ENCODE results near the gene LRPPRC.

LRPPRC gene

DNA sequence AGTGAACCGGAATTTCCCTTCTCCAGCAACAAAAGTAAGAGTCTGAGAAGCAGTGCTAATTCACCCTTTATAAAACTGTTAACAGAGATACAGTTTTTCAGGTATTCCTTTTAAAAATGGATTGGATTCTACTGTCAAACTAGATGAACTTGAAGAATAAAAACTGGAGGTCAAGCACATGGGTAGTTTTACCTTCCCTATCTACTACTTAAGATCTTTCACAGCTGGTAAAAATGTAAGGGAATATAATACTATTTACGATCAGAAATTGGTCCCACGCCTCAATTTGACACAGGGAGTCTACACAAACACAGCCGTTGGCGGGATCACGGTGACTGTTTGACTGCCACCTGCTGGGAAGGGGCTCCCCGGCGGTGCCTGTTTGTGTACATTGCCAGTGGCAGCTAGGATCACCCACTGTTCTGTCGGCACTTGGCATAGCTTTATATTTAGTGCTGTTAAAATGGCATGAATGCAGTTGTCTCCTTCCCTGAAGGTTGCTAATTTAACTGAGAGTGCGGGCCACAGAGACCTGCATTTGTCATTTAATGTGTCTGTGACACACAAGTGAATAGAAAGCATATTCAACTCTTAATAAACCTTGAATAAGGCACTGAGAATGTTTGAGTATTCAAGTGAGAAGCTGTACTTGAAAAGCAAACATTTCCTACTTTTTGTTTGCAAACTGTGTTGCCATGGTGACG is 97.5 kb downstream of the LRPPRC start:
- Histone ChIP-seq H3K79me2 (no peaks in the 10 kb centered on the region), H3K9me3 (ENCODE audit: control insufficient read depth, low read length) (no peaks in the 10 kb centered on the region), H3K27me3 (ENCODE audit: control insufficient read depth, insufficient read depth, low read length) (no peaks in the 10 kb centered on the region), H3K9ac (no peak overlapping the region), H3K36me3 (ENCODE audit: control insufficient read depth, insufficient read depth, low read length) (no peaks in the 10 kb centered on the region), H3K27ac (no peak overlapping the region), H3K4me1 (no peaks in the 10 kb centered on the region), H3K4me2 (ENCODE audit: low read length) (no peak overlapping the region), H3K4me3 (ENCODE audit: low read depth, low read length) (no peak overlapping the region), H2AFZ (no peak overlapping the region)
- TF ChIP-seq CTCF (IDR thresholded peaks at IDR 0.05): peak; percentile 12

DNA sequence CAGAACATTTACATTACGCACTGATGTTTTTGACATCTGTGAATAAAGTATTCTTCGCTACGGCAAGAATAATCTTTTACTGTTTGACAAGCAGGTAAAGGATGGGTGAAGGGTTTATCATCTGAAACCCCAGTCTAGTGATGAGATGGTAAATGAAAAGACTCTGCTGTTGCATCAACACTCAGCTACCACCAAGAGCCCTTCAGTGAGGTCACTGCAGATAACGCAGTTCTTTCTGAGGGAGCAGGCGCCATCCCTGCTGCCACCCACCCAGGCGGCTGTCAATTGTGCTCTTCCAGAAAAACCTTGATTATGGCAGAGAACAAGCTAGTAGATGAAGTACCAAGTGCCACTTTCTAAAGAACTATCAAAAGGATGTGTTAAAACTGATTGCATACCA is 98.3 kb downstream of the LRPPRC start:
- no peak for TF ChIP-seq CTCF (IDR thresholded peaks at IDR 0.05)
- H3K27me3 ChIP-seq (ENCODE audit: control insufficient read depth, insufficient read depth, low read length): no peaks in the 10 kb centered on the region
- H3K36me3 ChIP-seq (ENCODE audit: control insufficient read depth, insufficient read depth, low read length): no peaks in the 10 kb centered on the region

DNA sequence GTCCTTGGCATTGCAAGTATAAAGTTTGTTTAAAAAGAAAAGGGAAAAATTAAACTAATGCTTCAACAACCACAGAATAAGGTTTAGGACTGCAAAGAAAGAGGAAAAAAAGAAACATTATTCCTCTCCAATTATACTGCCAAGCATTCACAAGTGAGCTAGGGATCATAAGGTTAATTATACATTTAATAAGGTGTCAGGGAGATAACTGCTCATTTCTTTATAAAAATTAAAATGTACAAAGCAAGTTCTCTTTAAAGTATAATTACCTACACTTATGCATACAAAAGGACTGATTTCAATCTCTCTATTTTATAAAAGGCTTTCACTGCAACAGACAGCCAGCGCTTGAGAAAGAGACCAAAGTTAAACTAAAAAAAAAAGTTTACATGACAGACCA is 98.9 kb downstream of the LRPPRC start:
- no peaks in the 10 kb centered on the region for H3K27me3 ChIP-seq (ENCODE audit: control insufficient read depth, insufficient read depth, low read length)
- no peak for TF ChIP-seq CTCF (IDR thresholded peaks at IDR 0.05)
- no peak overlapping the region for H2AFZ ChIP-seq
- no peaks in the 10 kb centered on the region for H3K4me1 ChIP-seq
- no peak overlapping the region for H3K4me2 ChIP-seq (ENCODE audit: low read length)
- H3K9me3 ChIP-seq (ENCODE audit: control insufficient read depth, low read length): no peaks in the 10 kb centered on the region
- H3K9ac ChIP-seq: no peak overlapping the region
- no peaks in the 10 kb centered on the region for H3K79me2 ChIP-seq
- H3K27ac ChIP-seq: no peak overlapping the region
- no peaks in the 10 kb centered on the region for H3K36me3 ChIP-seq (ENCODE audit: control insufficient read depth, insufficient read depth, low read length)
- no peak overlapping the region for H3K4me3 ChIP-seq (ENCODE audit: low read depth, low read length)

More for the DNA sequence above, 98.3 kb downstream of the LRPPRC start:
- H3K4me2 ChIP-seq (ENCODE audit: low read length): no peak overlapping the region
- H3K9me3 ChIP-seq (ENCODE audit: control insufficient read depth, low read length): no peaks in the 10 kb centered on the region
- H3K4me1 ChIP-seq: no peaks in the 10 kb centered on the region
- no peak overlapping the region for H3K4me3 ChIP-seq (ENCODE audit: low read depth, low read length)
- no peak overlapping the region for H3K9ac ChIP-seq
- H3K27ac ChIP-seq: no peak overlapping the region
- H3K79me2 ChIP-seq: no peaks in the 10 kb centered on the region
- no peak overlapping the region for H2AFZ ChIP-seq

GRCh38 chr2:43894743-43895142 is 101.0 kb downstream of the LRPPRC start:
- Histone ChIP-seq H3K4me1 (no peaks in the 10 kb centered on the region), H3K27me3 (ENCODE audit: control insufficient read depth, insufficient read depth, low read length) (no peaks in the 10 kb centered on the region), H3K79me2 (no peaks in the 10 kb centered on the region), H3K36me3 (ENCODE audit: control insufficient read depth, insufficient read depth, low read length) (no peaks in the 10 kb centered on the region), H3K4me2 (ENCODE audit: low read length) (no peak overlapping the region), H3K9ac (no peak overlapping the region), H3K27ac (no peak overlapping the region), H3K4me3 (ENCODE audit: low read depth, low read length) (no peak overlapping the region), H3K9me3 (ENCODE audit: control insufficient read depth, low read length) (no peaks in the 10 kb centered on the region), H2AFZ (no peak overlapping the region)
- TF ChIP-seq CTCF (IDR thresholded peaks at IDR 0.05): no peak

DNA sequence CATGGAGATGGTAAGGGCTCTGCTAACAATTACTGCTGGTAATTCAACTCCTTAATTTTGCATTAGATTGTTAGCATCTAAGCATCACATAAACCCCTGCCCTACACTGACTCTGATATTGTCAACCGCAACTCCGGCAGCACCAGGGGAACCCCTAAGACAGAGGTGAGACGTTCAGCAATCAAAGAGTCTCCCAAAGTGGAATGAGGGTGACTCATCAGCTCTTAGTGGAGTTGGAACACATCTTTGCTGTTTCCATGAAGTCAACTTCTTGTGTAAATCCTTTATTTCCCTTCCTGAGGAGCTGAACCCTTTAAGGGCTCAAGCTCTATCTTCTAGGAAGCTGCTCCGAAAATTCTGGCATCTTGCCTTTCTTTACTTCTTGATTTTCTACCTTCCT is 104.9 kb downstream of the LRPPRC start:
- TF ChIP-seq CTCF (IDR thresholded peaks at IDR 0.05): no peak
- Histone ChIP-seq H3K4me2 (ENCODE audit: low read length) (no peak overlapping the region), H3K4me3 (ENCODE audit: low read depth, low read length) (no peak overlapping the region), H3K27me3 (ENCODE audit: control insufficient read depth, insufficient read depth, low read length) (no peaks in the 10 kb centered on the region), H3K9me3 (ENCODE audit: control insufficient read depth, low read length) (no peaks in the 10 kb centered on the region), H3K27ac (no peak overlapping the region), H2AFZ (no peak overlapping the region), H3K36me3 (ENCODE audit: control insufficient read depth, insufficient read depth, low read length) (no peaks in the 10 kb centered on the region), H3K9ac (no peak overlapping the region), H3K4me1 (no peaks in the 10 kb centered on the region), H3K79me2 (no peaks in the 10 kb centered on the region)

Measured in parathyroid adenoma (tissue), 2 donors.